Measurements from ENCODE around the gene CHKB. TPM values are rescaled to one million over a fixed set of nuclear protein-coding genes. Genes with fewer than 3 reads are reported as not detected.

The CHKB gene
- total RNA-seq, 4 donors from 2014 or later, result 28.3 to 85.6 (median 34.9) TPM

- ATAC-seq (ENCODE audit: low FRiP score) (no peak), DNase-seq (ENCODE audit: low spot score) (no peak)
- TF ChIP-seq CTCF (IDR thresholded peaks at IDR 0.05), result no peak
These were observed 5.6 kb downstream of the CHKB start for GRCh38 chr22:50576806-50577696.

- TF ChIP-seq CTCF (IDR thresholded peaks at IDR 0.05), result no peak
- DNase-seq (ENCODE audit: low spot score) (no peak), ATAC-seq (ENCODE audit: low FRiP score) (no peak)
These were observed 6.6 kb downstream of the CHKB start for GRCh38 chr22:50576070-50576469.

- DNase-seq (ENCODE audit: low spot score) (no peak), ATAC-seq (ENCODE audit: low FRiP score) (no peak)
- TF ChIP-seq CTCF (IDR thresholded peaks at IDR 0.05), result no peak
These were observed 7.2 kb downstream of the CHKB start for GRCh38 chr22:50575426-50575941.

GRCh38 chr22:50574383-50574755, 8.3 kb downstream of the CHKB start:
- ATAC-seq (ENCODE audit: low FRiP score), result no peak

GRCh38 chr22:50573491-50574382, 8.9 kb downstream of the CHKB start:
- DNase-seq (ENCODE audit: low spot score) (no peak), ATAC-seq (ENCODE audit: low FRiP score) (no peak)
- TF ChIP-seq CTCF (IDR thresholded peaks at IDR 0.05), result no peak

More at GRCh38 chr22:50574383-50574755, 8.3 kb downstream of the CHKB start:
- no peak for TF ChIP-seq CTCF (IDR thresholded peaks at IDR 0.05)
- DNase-seq (ENCODE audit: low spot score), result no peak

GRCh38 chr22:50572965-50573364, 9.7 kb downstream of the CHKB start:
- ATAC-seq (ENCODE audit: low FRiP score) (no peak), DNase-seq (ENCODE audit: low spot score) (no peak)
- TF ChIP-seq CTCF (IDR thresholded peaks at IDR 0.05), result no peak
